NCI-H1417 (cell line): Measurements from ENCODE around the gene MRAS.
"Not testable (repeated sequence)": the region's sequence is repeated elsewhere in the genome, so short reads cannot be mapped to it uniquely, and the experiment has no call there.

Source experiments
- DNase-seq, 3 experiments: peaks; one replicate each; lab custom pipeline; 2025; lab: John Stamatoyannopoulos, UW

Gene MRAS

DNA sequence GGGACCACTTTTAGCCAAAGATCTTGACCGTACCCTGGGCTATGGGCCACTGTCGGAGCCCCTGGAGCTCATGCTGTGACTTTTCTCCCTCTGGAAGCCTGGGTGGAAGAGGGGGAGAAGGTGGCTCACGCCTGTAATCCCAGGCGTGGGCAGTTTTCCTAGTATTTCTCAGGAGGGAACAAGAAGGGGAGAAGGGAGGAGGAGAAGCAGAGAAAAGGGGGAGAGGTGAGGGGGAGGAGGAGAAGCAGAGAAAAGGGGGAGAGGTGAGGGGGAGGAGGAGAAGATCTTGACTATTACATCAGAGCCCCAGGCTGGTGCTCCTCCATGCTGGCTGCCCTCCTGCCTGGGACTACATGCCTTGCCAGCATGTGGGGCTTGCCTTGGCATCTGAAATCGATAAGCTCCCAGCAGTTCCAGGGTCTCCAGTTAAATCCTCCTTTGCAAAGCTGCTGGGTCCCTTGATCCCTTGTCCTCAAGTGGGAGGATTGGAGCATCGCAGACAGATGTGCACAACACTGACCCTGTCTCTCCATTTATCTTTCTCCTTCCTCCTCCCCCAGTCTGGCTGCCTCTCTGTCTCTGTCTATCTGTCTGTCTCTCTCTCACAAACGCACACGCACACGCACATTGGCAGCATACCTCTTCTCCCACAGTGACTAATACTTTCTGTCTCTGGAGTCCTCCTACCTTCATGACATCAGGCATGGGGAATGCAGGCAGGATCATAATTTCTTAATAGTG is 41.6 kb downstream of the MRAS start:
- no peak for DNase-seq

DNA sequence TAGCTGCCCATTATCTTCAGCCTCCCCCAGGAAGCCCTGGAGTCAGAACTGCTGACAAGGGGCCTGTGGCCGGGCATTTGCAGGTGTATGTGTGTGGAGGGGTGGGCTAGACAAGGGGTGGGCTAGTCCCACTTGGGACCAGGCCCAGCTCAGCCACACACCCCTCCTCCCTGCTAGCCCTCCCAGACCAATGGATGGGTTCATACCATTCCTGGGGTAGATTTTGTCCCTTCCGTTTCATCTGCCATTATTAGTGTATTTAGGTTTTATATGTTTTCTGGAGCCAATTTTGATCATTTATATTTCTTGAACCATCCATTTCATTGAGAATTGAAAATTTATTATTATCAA is 42.2 kb downstream of the MRAS start:
- DNase-seq = no peak

DNA sequence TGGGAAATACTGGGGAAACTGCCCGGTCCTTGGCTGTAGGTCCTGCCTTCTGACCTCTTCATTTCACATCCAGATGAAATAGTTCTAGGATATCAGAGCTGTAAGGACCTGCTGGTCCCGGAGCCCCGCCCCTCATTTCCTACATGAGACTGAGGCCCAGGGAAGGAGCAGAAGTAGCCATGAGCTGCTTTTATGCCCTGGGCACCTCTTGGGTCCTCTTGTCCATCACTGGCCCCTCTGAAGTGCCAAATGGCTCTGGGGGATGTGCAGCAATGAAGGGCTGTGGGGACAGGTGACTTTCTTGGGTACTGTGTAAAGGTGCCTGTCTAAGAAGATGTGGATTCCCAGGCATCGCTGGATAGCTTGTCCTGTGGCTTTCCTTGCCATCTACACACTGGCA is 45.8 kb downstream of the MRAS start:
- no peak for DNase-seq

- no peak for DNase-seq
Measured at GRCh38 chr3:138394686-138395085, 46.3 kb downstream of the MRAS start.

DNA sequence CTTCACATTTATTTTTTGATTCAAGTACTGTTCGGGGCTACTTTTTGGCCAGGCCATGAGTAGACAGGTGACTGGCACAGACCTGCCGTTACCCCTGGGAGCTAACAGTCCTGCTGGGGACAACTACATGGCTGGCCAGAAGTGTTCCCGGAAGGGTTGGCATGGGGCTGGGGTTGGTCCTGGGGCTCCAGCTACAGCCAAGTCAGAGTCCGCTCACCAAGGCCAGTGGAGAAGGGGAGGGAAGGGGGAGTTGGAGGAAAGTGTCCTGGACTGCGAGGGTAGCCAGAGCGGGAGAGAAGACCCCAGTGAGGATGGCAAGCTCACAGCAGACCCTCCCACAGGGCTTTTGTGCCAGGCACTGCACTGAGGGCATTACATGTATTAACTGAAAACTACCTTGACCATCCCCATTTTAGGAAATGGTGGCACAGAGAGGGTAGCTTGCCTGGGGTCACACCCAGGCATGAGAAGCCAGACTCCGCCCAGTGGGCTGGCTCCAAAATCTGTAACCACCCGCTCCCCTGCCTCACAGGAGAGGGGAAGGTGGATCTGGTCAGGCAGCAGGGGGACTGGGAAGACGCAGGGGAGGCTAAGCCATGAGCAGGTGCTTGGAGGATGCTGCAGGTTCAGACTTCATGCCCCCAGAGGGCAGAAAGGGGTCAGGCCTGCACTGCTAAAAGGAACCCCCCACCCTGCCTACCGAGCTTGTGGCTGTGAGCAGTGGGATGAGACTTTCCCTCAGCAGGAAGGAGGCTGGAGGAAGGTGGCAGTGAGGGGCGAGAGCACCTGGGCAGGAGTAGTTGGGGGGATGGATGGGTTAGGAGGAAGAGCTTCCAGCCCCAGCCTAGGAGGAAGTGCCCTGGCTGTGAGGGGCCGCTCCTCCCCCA is 47.7 kb downstream of the MRAS start:
- DNase-seq = no peak

DNA sequence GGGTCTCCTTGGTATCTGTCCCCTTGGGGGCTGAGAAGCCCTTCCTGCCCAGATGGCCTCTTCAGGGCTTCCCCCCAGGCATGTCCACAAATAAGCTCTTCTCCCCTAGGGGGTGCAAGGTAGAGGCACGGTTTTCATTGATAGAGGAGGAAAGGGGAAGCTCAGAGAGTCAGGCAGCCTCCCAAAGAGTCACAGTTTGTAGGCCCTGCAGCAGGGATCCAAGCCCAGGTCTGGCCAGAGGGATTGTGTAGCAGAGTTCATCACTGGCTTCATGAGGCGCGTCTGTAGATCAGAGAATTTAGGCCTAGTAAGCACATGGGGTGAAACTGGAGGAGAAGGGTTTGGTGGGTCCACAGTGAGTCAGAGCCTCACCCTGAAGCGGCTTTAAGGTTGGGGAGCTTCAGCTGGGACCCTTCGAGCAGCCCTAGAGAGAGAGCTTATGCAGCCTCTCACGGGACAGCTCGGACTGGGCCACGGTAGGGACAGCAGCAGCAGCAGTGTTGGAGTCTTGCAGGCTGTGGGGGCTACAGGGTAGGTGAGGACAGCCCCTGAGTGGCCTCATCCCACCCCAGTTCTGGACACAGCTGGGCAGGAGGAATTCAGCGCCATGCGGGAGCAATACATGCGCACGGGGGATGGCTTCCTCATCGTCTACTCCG is 48.5 kb downstream of the MRAS start:
- no peak for DNase-seq

DNA sequence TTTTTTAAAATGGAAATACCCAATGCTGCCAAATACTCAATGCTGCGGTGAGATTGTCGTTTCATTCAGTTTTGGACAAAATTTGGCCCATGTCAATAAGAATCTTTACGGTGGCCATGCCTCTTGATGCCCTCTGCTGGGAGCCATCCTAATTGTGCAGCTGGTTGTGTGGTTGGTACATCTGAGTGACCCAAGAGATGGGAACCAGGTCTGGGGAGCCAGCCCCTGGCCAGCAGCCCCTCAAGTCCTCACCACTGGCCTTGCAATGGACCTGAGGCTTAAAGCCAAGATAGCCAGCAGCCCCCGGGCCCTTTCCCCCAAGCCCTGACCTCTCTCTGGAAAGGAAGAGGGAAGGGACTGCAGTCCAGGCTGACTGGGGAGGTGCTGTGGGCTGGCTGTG is 49.6 kb downstream of the MRAS start:
- DNase-seq = no peak

- no peak for DNase-seq
Measured at GRCh38 chr3:138398791-138399575, 50.6 kb downstream of the MRAS start.

GRCh38 chr3:138399766-138400165 is 51.4 kb downstream of the MRAS start:
- no peak for DNase-seq

GRCh38 chr3:138400651-138401070 is 52.3 kb downstream of the MRAS start:
- no peak for DNase-seq

DNA sequence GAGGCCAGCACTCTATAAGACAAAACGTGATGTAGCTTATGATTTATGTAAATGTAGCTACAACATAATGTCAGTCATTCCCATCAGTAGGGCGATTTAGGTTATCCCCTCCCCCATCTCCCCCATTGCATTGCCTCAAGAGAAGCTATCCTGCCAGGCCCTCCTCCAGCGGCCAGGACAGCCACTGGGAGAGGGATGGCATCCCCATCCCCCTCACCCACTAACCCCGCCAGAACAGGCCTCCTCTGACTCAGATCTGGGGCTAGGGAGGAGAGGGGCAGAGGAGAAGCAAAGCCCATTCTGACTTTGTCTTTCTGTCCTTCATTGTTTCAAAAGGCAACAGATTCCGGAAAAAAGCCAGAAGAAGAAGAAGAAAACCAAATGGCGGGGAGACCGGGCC is 53.5 kb downstream of the MRAS start:
- no peak for DNase-seq

GRCh38 chr3:138404121-138404520 is 55.7 kb downstream of the MRAS start:
- no peak for DNase-seq

DNA sequence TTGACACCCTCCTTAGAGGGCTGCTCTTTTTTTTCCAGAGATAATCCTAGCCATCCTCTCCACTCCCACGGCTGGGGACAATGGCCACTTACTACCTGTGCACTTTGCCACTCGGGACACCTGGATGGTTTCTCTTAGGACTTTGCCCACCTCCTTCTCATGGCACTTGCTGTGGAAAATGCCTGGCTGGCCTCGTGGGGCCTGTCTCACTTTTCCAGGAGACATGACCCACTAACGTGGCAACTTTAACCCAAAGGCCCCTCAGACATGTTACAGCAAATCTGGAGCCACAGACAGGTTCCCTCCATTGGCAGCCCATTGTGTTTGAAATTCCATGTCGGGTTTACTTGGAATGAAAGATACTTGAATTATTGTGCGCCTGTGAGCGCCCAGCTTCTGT is 56.6 kb downstream of the MRAS start:
- no peak for DNase-seq

GRCh38 chr3:138405486-138405885 is 57.1 kb downstream of the MRAS start:
- no peak for DNase-seq

- DNase-seq = no peak
Measured at GRCh38 chr3:138406606-138407005, 58.2 kb downstream of the MRAS start.

DNA sequence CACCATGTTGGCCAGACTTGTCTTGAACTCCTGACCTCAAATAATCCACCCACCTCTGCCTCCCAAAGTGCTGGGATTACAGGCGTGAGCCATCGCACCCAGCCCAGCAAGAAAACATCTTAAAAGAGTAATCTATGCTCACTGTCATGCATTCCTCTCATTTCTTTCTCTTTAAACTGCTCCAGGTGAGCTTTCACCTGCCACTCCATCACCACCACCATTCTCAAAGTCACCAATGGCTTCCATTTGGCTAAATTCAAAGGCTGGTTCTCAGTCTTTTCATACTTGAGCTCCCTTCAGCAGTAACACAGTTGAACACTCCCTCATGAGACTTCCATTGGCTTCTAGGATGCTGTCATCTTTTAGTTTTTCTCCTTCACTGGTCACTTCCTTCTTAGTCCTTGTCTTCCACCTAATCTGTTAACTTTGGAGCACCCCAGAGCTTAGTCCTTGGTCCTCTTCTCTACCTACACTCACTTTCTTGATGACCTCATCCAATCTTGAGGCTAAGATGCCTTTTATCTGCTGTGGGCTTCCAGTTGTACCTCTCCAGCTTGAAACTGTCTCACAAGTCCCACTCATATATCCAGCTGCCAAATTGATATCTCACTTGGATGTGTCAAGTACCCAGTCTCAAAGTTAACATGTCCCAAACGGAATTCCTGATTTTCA is 59.0 kb downstream of the MRAS start:
- DNase-seq = no peak

GRCh38 chr3:138408751-138409570 is 60.6 kb downstream of the MRAS start:
- DNase-seq = no peak

DNA sequence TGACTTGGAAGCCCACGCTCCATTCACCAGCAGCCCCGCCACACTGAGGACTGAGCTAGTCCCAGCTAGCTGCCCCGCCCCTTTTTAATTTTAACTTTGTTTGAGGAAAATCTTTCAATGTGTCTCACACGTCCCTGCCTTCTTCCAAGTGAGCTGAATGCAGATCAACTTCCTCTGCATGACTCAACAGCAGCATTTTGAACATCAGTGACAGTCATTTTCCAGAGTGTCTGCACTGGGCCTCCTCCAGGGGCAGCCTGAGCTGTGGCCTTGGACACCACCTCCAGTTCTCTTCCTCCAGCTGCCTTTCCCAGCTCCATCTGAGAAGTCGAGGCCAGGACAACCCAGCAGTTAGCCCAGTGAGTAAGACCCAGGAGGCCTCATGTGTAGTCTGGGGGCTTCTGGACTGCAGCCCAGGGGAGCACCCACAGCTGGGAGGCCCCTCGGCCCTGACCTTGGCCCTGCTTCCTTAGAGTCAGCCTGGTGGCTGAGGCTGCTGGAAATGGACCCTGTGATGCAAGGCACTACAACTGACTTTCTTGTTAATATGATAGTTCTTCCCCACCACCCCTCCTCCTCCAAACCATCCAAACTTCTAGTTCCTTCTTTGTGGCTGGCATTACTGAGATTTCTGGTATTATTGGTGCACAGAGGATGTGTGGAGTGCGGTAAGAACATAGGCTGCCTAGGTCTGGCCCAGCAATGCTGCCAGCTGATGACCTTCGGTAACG is 64.6 kb downstream of the MRAS start:
- no peak for DNase-seq

GRCh38 chr3:138416236-138416635 is 67.9 kb downstream of the MRAS start:
- not testable (repeated sequence) for DNase-seq

DNA sequence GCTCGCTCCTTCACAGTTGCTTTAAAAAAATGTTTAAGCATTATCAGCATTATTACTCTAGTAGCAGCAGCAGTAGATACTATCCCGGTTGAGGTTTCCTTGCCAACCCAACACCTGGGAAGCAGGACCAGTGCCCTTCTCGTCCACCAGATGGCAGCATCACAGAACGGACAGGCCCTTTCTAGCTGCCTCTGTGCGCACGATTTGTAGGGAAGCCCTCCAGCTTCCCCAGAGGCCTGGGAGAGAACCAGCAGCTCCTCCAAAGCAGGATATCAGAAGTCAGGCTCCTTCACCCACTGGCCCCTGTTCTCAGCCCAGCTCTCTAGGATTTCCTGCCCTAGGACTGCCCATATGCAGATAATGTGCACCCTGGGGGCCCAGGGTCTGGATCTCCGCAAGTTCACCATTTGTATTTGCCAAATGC is 69.2 kb downstream of the MRAS start:
- DNase-seq = peak; percentile 66 to 90 (median 83)
